GM19397 (cell line): ENCODE results near the gene TXNDC16.
A peak's percentile ranks its signal among the peaks of the same experiment; 100 is the strongest.
"Not testable (repeated sequence)": the region's sequence is repeated elsewhere in the genome, so short reads cannot be mapped to it uniquely, and the experiment has no call there.

ENCODE experiments used
- ATAC-seq: cut with Tn5 transposase; IDR thresholded peaks from one replicate; pipeline ENCODE4 v1.9.1; 2021; ENCODE audit warnings: mild to moderate bottlenecking, moderate library complexity; ENCODE audit not compliant: unreplicated experiment

Gene TXNDC16

GRCh38 chr14:52552063-52552988 lies at the start of gene TXNDC16, which contains the start of gene GPR137C:
Gene TXNDC16 (minus strand): TSS chr14:52552505. CDS start chr14:52543557, 8,948 bp downstream.
Gene GPR137C (plus strand): TSS chr14:52552836. CDS start chr14:52553148, 312 bp downstream.
- ATAC-seq: peak; percentile 88

GRCh38 chr14:52599974-52600373 lies 47.7 kb upstream of the TXNDC16 start:
- ATAC-seq: no peak

GRCh38 chr14:52598568-52598967 lies 46.3 kb upstream of the TXNDC16 start:
- ATAC-seq: no peak

- no peak for ATAC-seq
These were observed 44.6 kb upstream of the TXNDC16 start for GRCh38 chr14:52596861-52597260.

- ATAC-seq: no peak
These were observed 44.0 kb upstream of the TXNDC16 start for GRCh38 chr14:52596320-52596719.

GRCh38 chr14:52590318-52590717 lies 38.0 kb upstream of the TXNDC16 start:
- no peak for ATAC-seq

- no peak for ATAC-seq
These were observed 37.3 kb upstream of the TXNDC16 start for GRCh38 chr14:52589646-52590045.

GRCh38 chr14:52583544-52583943 lies 31.2 kb upstream of the TXNDC16 start:
- ATAC-seq: no peak

GRCh38 chr14:52575858-52576257 lies 23.6 kb upstream of the TXNDC16 start:
- ATAC-seq: no peak

- not testable (repeated sequence) for ATAC-seq
These were observed 16.1 kb upstream of the TXNDC16 start for GRCh38 chr14:52568454-52568853.

- ATAC-seq: no peak
These were observed 10.8 kb upstream of the TXNDC16 start for GRCh38 chr14:52563120-52563519.

- no peak for ATAC-seq
These were observed 6.4 kb upstream of the TXNDC16 start for GRCh38 chr14:52558688-52559087.

- ATAC-seq: no peak
These were observed 1.6 kb upstream of the TXNDC16 start for GRCh38 chr14:52553671-52554575.

- ATAC-seq: peak; percentile 13
These were observed 831 bp upstream of the TXNDC16 start for GRCh38 chr14:52553002-52553670.

- ATAC-seq: no peak
These were observed 626 bp downstream of the TXNDC16 start for GRCh38 chr14:52551696-52552062.

GRCh38 chr14:52551205-52551604 lies 1.1 kb downstream of the TXNDC16 start:
- no peak for ATAC-seq

GRCh38 chr14:52550661-52551060 lies 1.6 kb downstream of the TXNDC16 start:
- ATAC-seq: no peak

GRCh38 chr14:52547526-52547925 lies 4.8 kb downstream of the TXNDC16 start:
- ATAC-seq: no peak

- ATAC-seq: no peak
These were observed 5.3 kb downstream of the TXNDC16 start for GRCh38 chr14:52547027-52547426.

- no peak for ATAC-seq
These were observed 6.0 kb downstream of the TXNDC16 start for GRCh38 chr14:52546318-52546670.
